ENCODE results near the gene DAPK3.
"Not testable (repeated sequence)": the region's sequence is repeated elsewhere in the genome, so short reads cannot be mapped to it uniquely, and the experiment has no call there.

Gene DAPK3

DNA sequence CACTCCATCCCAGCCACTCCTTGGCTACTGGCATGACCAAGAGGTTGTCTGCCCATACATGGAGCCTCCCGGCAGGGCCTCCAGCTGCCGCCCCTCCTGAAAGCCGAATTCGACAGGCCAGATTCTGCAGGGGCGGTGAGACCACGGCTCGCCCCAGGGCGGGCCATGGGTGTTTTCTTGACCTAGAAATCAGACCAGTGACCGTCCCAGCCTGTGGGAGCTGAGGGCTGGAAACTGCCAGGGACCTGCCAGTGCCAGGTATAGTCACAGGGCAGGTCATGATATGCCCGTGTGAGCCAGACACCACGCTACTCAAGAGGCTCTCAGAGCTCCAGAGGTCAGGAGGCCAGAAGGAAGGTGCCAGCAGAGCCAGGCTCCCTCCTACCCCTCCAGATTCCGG, 16.8 kb downstream of the DAPK3 start:
- DNase-seq (ENCODE audit: low read depth in 2 of 2), result no peak

DNA sequence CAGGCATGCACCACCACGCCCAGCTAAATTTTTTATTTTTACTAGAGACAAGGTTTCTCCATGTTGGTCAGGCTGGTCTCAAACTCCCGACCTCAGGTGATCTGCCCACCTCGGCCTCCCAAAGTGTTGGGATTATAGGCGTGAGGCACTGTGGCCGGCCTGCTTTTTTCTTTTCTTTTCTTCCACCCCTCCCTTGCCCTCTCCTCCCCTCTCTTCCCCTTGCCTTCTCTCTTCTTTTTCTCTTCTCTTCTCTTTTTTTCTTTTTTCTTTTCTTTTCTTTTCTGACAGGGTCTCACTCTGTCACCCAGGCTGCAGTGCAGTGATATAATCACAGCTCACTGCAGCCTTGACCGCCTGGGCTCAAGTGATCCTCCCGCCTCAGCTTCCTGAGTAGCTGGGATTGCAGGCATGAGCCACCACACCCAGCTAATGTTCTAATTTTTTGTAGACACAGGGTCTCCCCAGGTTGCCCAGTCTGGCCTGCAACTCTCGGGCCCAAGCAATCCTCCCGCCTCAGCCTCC, 18.1 kb downstream of the DAPK3 start:
- DNase-seq (ENCODE audit: low read depth in 2 of 2), result not testable (repeated sequence)

DNA sequence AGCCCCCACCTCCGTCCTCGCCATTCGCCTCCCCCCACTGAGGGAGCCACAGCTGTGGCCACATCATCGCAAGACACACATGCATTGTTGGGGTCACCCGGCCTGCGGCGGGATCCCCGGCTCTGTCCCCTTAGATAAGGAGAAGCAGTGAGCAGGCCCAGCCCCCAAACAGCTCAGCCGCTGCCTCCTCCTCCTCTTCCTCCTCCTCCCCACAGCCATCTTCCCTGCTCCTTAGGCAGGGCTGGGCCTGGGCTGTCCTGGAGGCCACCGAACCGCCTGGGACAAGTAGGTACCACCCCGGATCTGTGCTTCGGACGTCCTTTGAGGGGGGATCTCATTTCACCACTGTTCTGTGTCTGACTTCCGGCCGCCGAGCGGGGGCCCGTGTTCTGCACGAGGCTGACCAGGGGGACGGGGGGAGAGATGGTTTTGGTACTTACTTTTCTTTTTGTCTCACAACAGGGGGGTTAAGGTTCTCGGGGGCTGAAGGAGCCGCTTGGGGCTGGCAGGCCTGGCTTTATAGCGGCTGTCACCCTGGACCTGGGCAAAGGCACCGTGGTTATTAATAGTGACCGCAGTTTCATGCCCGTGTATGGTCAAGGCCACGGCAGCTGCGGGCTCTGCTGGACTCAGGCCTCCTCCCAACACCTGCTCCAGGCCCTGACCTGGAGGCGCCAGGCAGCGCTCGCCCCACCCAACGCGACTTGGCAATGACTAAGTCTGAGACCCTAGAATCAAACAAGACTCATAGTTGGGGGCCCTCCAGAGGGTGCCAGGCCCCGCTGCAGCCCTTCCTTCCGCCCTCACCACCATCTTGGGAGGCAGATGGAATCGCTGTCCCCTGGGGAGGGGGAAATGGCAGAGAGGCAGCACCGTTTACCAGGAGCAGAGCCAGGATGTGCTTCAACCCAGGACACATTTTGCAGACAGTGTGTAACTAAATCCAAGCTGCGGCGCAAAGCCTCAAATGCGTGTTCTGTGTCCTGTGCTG, 19.7 kb downstream of the DAPK3 start:
- no peak for DNase-seq (ENCODE audit: low read depth in 2 of 2)

DNA sequence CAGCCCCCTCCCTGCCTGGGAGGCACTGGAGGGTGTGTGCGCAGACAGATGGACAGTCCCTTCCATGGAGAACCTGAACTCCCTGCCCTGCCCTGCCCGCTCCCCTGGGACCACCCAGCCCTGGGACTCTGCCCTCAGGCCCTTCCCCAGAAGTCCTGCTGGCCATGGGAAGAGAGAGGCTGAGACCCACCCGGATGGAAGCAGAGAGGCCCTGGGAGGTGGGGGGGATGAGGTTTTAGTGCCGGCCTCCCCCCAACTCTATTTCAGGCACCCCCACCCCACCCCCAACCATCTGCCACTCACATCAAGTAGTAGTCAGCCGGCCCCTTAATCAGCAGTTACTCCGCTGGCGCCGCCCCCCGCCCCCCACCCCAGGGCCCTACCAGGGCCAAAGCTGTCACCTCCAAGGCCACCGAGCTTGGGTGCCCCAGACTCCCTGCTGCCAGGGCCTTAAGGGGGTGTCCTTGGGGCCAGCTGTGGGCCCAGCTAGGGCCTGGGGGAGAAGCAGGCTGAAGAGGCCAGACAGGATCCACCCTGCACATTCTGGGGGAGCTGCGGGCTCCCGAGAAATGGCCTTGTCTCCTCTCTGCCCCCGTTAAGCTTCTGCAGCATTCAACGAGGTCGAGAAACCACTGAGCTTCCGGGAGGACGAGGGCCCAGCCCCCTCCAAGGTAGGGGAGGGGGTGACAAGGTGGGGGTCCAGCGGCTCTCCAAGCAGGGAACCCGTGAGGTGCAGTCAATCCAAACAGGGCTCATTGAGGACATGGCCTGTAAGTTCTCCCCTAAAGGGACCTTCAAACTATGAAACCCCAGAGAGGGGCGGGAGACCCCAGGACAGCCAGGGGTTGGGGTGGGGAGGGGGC, 20.7 kb downstream of the DAPK3 start:
- no peak for DNase-seq (ENCODE audit: low read depth in 2 of 2)

DNA sequence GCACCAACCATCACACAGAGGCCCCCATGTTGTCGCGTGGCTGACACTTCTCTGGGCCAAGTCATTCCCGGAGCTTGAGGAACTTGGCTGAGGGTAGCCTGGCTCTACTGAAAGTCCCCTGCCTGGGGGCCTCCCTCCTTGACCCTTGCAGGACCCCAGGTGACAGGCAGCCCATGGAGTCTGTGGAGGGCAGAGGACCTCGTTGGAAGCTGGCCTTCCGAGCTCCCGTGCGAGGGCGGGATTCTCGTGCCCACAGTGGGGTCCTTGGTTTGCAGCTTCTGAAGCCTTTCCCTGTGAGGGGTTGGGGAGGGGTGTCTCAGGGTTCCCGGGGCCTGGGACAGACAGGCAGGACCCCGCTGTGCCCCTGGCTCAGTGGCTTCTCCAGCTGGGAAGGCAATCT, 21.6 kb downstream of the DAPK3 start:
- no peak for DNase-seq (ENCODE audit: low read depth in 2 of 2)

DNA sequence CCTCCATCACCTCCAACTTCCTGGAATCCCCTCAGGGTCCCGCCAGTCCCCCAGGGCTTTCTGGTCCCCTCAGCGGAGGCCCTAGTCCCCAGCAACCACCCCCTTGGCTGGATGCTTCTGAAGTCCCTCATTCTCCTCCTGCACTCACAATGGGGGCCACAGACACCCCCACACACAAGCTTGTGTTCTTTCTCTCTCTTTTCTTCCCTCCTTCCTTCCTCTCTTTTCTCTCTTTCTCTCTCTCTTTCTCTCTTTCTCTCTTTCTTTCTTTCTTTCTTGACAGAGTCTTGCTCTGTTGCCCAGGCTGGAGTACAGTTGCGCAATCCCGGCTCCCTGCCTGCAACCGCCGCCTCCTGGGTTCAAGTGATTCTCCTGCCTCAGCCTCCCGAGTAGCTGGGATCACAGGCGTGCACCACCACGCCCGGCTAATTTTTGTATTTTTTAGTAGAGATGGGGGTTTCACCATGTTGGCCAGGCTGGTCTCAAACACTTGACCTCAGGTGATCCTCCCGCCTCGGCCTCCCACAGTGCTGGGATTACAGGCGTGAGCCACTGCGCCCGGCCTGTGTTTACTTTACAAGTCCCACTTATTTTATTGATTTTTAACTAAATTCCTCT, 23.5 kb downstream of the DAPK3 start:
- not testable (repeated sequence) for DNase-seq (ENCODE audit: low read depth in 2 of 2)

DNA sequence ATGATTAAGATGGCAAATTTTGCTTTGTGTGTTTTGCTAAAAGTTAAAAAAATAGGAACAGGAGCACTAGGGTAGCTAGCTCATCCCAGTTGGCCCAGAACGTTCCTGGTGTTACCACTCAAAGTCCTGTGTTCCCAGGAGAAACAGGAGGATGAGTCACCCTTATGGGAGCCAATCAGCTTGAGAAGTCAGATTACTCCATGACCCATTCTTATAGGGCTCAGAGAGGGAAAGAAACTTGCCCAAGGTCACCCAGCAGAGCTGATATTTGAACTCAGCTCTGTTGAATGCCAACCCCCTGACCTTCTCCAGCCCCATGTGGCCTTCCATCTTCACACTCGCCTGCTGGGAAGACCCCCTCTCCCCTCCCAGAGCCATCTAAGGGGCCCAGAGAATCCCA, 25.1 kb downstream of the DAPK3 start:
- no peak for DNase-seq (ENCODE audit: low read depth in 2 of 2)

DNA sequence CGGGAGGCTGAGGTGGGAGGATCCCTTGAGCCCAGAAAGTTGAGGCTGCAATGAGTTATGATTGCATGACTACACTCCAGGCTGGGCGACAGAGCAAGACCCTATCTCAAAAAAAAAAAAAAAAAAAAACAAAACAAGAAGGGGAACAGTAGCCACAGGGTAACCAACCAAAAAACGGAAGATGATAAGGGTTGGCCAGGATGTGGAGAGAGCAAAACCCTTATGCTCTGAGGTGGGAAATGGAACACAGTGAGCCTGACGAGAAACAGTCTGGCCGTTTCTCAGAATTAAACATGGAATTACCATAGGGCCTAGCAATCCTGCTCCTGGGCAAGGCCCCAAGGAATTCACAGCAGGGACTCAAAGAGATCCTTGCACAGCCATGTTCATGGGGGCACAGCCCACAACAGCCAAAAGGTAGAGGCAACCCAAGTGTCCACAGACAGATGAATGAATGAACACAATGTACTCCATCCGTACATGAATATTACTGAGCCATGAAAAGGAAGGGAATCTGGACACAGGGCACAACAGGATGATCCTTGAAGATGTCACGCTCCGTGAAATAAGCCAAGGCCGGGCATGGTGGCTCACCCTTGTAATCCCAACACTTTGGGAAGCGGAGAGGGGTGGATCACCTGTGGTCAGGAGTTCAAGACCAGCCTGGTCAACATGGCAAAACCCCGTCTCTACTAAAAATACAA, 26.7 kb downstream of the DAPK3 start:
- DNase-seq (ENCODE audit: low read depth in 2 of 2), result no peak

DNA sequence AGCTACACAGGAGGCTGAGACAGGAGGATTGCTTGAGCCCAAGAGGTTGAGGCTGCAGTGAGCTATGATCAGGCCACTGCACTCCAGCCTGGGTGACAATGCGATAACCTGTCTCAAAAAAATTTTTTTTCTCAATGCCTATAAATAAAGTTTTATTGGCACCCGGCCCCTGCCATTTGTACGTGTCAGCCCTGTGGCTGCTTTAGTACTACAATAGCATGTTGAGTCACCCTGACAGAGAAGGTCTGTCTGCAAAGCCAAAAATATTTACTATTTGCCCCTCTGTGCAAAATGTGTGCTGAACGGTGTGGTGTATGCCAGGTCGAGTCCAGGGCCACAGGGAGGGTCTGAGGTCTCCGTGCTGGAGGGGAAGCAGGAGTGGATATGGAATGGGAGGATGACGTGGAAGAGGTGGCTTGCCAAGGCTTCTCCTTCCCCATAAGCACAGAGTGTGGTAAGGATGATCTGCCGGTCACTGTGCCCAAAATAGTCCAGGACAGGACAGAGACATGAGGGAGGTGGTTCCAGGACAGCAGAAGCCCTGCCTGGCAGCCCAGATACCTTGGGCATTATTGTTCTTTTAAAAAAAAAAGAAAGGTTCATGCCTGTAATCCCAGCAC, 28.0 kb downstream of the DAPK3 start:
- no peak for DNase-seq (ENCODE audit: low read depth in 2 of 2)

DNA sequence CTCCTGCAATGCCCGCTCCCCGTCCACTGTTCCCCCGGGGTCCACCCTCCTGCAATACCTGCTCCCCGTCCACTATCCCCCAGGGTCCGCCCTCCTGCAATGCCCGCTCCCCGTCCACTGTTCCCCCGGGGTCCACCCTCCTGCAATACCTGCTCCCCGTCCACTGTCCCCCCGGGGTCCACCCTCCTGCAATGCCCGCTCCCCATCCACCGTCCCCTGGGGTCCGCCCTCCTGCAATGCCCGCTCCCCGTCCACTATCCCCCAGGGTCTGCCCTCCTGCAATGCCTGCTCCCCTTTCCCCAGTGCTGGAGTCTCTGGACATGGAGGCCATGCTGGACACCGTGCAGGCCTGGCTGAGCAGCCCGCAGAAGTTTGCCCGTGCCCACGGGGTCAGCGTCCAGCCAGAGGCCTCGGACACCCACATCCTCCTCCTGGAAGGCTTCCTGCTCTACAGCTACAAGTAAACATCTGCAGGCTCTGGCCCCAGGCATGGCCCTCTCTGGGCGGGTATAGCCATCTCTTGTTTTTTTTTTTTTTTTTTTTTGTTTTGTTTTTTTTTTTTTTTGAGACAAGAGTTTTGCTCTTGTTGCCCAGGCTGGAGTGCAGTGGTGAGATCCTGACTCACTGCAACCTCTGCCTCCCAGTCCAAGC, 32.5 kb downstream of the DAPK3 start:
- not testable (repeated sequence) for DNase-seq (ENCODE audit: low read depth in 2 of 2)

DNA sequence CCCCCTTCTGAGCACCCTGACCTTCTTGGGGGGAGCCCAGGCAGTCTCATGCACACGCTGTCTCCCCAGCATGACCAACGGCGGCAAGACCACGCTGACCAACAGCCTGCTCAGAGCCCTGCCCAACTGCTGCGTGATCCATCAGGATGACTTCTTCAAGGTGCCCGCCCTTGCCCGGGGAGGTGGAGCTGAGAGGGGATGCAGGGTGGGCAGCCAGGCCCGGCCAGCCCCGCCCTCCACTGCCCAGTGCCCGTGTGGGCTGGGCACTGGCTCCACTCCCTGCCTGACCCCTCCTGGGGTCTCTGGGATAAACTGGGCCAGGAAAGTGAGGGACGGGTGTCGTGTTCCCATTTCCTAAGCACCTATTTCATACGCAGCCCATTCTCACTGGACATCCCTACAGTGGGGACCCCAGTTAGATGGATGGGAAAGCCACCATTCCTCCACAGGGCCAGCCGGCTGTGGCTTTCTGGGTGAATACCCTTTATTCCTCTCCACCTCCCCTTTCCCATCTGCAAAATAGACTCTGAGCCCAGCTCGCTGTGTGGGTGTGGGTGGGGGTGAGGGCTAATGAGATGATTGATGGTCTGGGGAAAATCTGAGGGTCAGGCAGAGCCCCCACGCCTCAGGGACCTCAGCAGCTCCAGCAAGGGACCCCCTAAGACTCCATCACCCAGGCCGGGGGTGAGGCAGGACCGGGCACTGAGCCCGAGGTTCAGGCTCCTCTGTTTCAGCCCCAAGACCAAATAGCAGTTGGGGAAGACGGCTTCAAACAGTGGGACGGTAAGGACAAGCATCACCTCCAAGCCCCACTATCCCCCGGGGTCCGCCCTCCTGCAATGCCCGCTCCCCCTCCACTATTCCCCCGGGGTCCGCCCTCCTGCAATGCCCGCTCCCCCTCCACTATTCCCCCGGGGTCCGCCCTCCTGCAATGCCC, 34.1 kb downstream of the DAPK3 start:
- DNase-seq (ENCODE audit: low read depth in 2 of 2), result no peak

DNA sequence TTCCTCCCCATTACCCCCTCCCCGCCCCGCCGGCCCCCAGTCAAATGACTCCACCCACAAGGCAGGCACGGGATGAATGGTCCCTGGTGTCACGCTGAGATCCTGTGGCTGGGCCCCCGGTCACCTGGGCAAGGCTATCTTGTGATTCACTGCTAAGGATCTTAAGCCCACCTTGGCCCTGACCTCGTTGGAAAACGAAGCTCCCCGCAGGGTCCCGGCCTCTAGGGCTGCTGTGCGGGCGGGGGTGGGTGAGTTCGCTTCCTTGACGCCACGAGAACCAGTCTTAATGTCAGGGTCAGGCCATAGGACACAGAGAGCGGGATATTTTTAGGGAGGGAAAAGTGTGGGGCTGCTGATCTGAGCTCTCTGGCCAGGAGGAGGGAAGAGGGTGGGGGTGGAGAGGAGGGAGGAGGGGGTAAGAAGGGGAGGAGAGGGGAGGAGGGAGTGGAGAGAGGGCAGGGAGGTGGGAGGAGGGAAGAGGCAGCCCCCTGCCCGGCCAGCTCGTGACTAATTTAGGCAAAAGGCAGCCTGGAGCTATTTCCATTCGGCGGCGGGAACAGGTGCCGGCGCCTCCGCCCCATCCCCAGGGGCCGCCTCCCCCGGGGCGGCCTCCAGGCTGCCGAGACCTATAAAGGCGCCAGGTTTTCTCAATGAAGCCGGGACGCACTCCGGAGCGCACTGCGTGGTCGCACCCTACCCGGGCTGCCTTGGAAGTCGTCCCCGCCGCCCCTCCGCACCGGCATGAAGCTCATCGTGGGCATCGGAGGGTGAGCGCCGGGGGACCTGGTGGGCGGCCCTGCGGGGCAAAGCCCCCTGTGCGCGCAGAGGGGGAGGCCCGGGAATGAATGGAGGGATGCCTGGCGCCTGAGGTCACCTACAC, 37.7 kb downstream of the DAPK3 start, which contains the start of gene NMRK2:
Gene NMRK2 (plus strand): TSS at position 139 of the 880 bp plus-strand sequence. CDS start 603 bp downstream, at position 742.
- no peak for DNase-seq (ENCODE audit: low read depth in 2 of 2)

DNA sequence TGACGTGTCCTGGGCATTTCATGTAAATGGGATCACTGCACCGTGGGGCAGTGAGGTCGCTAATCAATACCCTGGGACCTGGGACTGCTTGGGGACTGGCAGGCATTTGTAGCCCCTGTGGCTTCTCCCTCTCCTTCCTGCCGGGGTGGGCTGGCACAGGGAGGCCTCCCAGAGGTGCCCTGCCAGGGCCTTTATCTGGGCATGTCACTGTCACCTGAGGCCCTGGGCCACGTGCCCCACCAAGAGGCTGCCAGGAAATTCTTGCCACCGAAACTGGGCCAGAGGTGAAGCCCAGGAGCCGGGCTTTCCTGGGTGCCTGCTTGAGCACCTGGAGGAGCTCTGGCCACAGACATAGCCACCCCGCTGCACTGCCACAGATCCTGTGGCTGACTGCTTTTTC, 39.9 kb downstream of the DAPK3 start:
- DNase-seq (ENCODE audit: low read depth in 2 of 2), result no peak

DNA sequence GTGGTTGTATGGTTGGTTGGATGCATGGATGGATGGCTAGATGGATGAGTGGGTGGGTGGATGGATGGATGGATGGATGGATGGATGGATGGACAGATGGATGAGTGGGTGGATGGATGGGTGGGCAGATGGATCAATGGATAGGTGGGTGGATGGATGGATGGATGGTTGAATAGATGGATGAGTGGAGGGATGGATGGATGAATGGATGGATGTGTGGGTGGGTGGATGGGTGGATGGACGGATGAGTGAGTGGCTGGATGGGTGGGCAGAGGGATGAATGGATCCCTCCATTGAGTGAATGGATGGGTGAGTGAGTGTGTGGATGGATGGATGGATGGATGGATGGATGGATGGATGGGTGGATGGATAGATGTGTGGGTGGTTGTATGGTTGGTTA, 47.0 kb downstream of the DAPK3 start:
- DNase-seq (ENCODE audit: low read depth in 2 of 2), result no peak

DNA sequence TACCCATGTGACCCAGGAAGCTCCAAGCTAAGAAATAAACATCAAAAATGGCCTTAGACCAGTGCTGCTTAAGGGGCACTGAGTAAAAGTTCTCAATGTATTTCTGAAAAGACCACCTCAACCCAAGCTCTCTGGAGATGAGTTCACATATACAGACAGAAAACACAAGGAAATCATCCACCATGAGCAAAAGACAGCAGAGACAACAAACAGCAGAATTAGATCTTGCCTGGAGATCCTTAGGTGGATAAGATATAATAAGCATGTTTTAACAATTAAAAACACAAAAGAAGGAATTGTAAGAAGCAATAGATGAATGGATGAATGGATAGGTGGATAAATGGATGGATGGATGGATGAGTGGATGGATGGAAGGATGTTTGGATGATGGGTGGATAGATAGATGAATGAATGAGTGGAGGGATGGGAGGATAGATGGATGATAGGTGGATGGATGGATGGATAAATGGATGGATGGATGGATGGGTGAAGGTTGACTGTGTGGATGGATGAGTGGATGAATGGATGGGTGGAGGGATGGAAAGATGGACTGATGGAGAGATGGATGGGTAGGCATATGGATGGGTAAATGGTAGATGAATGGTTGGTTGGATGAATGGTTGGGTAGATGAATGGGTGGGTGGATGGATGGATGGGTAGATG, 47.7 kb downstream of the DAPK3 start:
- no peak for DNase-seq (ENCODE audit: low read depth in 2 of 2)

DNA sequence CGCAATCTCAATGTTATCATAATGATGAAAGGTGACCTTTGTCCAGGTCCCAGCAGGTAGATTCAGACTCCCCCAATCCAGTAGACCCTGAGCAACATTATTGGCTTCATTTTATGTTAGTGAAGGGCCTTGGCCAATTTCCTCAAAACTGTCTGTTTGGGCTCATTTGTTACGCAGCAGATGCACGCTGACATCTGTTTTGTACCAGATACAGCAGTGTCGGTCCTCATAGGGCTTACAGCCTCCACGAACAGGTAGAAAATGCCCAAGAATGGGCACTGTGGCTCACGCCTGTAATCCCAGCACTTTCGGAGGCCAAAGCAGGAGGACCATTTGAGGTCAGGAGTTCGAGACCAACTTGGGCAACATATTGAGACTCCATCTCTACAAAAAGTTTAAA, 51.1 kb downstream of the DAPK3 start:
- no peak for DNase-seq (ENCODE audit: low read depth in 2 of 2)

DNA sequence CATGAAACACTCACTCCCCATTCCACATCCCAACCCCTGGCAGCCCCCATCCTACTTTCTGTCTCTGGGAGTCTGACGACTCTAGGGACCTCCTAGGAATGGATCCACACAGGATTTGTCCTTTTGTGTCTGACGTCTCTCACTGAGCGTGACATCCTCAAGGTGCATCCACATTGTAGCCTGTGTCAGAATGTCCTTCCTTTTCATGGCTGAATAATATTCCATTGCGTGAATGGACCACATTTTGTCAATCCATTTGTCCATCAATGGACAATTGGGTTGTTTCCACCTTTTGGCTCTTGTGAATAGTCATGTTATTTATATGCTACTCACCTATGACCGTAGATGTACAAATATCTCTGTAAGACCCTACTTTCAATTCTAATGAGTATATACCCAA, 54.9 kb downstream of the DAPK3 start:
- no peak for DNase-seq (ENCODE audit: low read depth in 2 of 2)

DNA sequence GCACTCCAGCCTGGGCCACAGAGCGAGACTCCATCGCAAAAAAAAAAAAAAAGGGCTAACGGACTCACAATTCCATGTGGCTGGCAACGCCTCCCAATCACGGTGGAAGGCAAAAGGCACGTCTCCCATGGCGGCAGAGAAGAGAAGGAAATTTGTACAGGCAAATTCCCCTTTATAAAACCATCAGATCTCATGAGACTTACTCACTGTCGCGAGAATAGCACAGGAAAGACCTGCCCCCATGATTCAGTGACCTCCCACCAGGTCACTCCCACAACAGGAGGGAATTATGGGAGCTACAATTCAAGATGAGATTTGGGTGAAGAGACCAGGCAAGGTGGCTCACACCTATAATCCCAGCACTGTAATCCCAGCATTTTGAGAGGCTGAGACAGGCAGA, 56.7 kb downstream of the DAPK3 start:
- no peak for DNase-seq (ENCODE audit: low read depth in 2 of 2)

Data from fibroblast of skin of left biceps (primary cell).